A549 (cell line): Measurements from ENCODE around the gene TRIM26. TPM values are rescaled to one million over a fixed set of nuclear protein-coding genes. Genes with fewer than 3 reads are reported as not detected.

Experiments used
- ATAC-seq, 2 experiments: fragments of 200-7000 bp in 1 of 2; fragments of >200 bp in 1 of 2; cut with Nextera tagmentation in 1 of 2; cut with Tn5 transposase in 1 of 2; 3 replicates each; pipeline versions ENCODE4 v1.8.0 to v1.9.1; 2018 to 2020; ENCODE audit warnings: mild to moderate bottlenecking in 1 of 2, moderate library complexity in 1 of 2
- CTCF ChIA-PET: fragments of 300-600 bp; sonication (Branson Sonifier 250); formaldehyde crosslinking; extraction: SDS; loops from one replicate; lab custom pipeline; 2021; ENCODE audit warnings: antibody characterized with exemption, inconsistent platforms; lab: Yijun Ruan, JAX
- POLR2A ChIA-PET: fragments of 350-600 bp; formaldehyde crosslinking; extraction: SDS; loops from one replicate; lab custom pipeline; 2021; ENCODE audit warnings: antibody characterized with exemption, inconsistent platforms; lab: Yijun Ruan, JAX
- DNase-seq, 2 experiments: peaks; one replicate each; pipeline versions ENCODE4 v3.0.0 to v3.0.0-alpha.2; 2011 to 2016; ENCODE audit warnings: low read depth in 1 of 2, low spot score in 1 of 2
- FAIRE-seq: peaks from 2 replicates; lab custom pipeline; 2011; peaks lifted over from hg19 to GRCh38; lab: Jason Lieb, UNC
- H3K27ac ChIP-seq, 2 experiments: fragments of >200 bp; sonication (Bioruptor Twin); formaldehyde crosslinking; 3 replicates each; pipeline ENCODE4 v1.5.1; 2016 to 2017
- H3K4me1 ChIP-seq: fragments of >200 bp; sonication (Bioruptor Twin); formaldehyde crosslinking; 3 replicates; pipeline ENCODE4 v1.6.1; 2016
- H3K4me2 ChIP-seq: fragments of >200 bp; sonication (Bioruptor Twin); formaldehyde crosslinking; 3 replicates; pipeline ENCODE4 v1.6.1; 2016
- H3K4me3 ChIP-seq: fragments of >200 bp; sonication (Bioruptor Twin); formaldehyde crosslinking; 3 replicates; pipeline ENCODE4 v1.5.1; 2016
- H3K9me3 ChIP-seq: fragments of >200 bp; sonication (Bioruptor Twin); formaldehyde crosslinking; 3 replicates; pipeline ENCODE4 v1.6.1; 2016
- BHLHE40 ChIP-seq: IDR thresholded peaks from 2 replicates; pipeline ENCODE4 v1.6.1; 2012; ENCODE audit warnings: low read depth, low read length, inconsistent platforms
- CBX8 ChIP-seq: fragments of 200-600 bp; sonication (generic); IDR thresholded peaks from 2 replicates; pipeline ENCODE4 v1.6.1; 2016
- CEBPB ChIP-seq, 2 experiments: fragments of >200 bp in 1 of 2; sonication (Bioruptor Twin) in 1 of 2; formaldehyde crosslinking in 1 of 2; IDR thresholded peaks; 2 replicates each; pipeline ENCODE4 v1.6.1; 2012 to 2016
- CHD2 ChIP-seq: fragments of 150-350 bp; IDR thresholded peaks from 2 replicates; pipeline ENCODE4 v1.6.1; 2014; ENCODE audit warnings: low read length; ENCODE audit not compliant: partially characterized antibody
- EP300 ChIP-seq, 2 experiments: fragments of >200 bp; sonication (Bioruptor Twin); formaldehyde crosslinking; IDR thresholded peaks; 2 replicates in 1 of 2; 3 replicates in 1 of 2; pipeline ENCODE4 v1.6.1; 2016 to 2017
- GATA3 ChIP-seq: IDR thresholded peaks from 2 replicates; pipeline ENCODE4 v1.6.1; 2012; ENCODE audit warnings: borderline replicate concordance
- HOXA7 ChIP-seq: fragments of 250-450 bp; sonication (Bioruptor Pico); IDR thresholded peaks from 2 replicates; pipeline ENCODE4 v1.5.0; 2020; ENCODE audit warnings: mild to moderate bottlenecking, moderate library complexity
- HOXB13 ChIP-seq: fragments of 250-450 bp; sonication (Bioruptor Pico); IDR thresholded peaks from 2 replicates; pipeline ENCODE4 v1.5.0; 2020; ENCODE audit warnings: low read depth, mild to moderate bottlenecking, moderate library complexity
- JUN ChIP-seq, 2 experiments: fragments of >200 bp; sonication (Bioruptor Twin); formaldehyde crosslinking; IDR thresholded peaks; 2 replicates in 1 of 2; 3 replicates in 1 of 2; pipeline ENCODE4 v1.6.1; 2016 to 2017
- KDM1A ChIP-seq: fragments of 200-600 bp; sonication (generic); IDR thresholded peaks from 2 replicates; pipeline ENCODE4 v1.6.1; 2016; ENCODE audit warnings: low read depth, mild to moderate bottlenecking
- MAFK ChIP-seq: fragments of 450-650 bp; IDR thresholded peaks from 2 replicates; pipeline ENCODE4 v1.6.1; 2014; ENCODE audit not compliant: partially characterized antibody
- MAZ ChIP-seq: fragments of 150-350 bp; IDR thresholded peaks from 2 replicates; pipeline ENCODE4 v1.6.1; 2014; ENCODE audit warnings: antibody characterized with exemption, low read depth, low read length, borderline replicate concordance
- NFE2L2 ChIP-seq: fragments of 150-350 bp; conservative IDR thresholded peaks from 2 replicates; pipeline ENCODE4 v1.6.1; 2014; ENCODE audit warnings: low read length
- NPAS2 ChIP-seq: fragments of 250-450 bp; sonication (Bioruptor Pico); IDR thresholded peaks from 2 replicates; pipeline ENCODE4 v1.8.0; 2022; ENCODE audit warnings: mild to moderate bottlenecking, moderate library complexity, borderline replicate concordance
- NR3C1 ChIP-seq: fragments of >200 bp; sonication (Bioruptor Twin); formaldehyde crosslinking; IDR thresholded peaks from 3 replicates; pipeline ENCODE4 v1.6.1; 2017
- PHF8 ChIP-seq: fragments of 200-600 bp; sonication (generic); IDR thresholded peaks from 2 replicates; pipeline ENCODE4 v1.6.1; 2016; ENCODE audit warnings: low read depth, mild to moderate bottlenecking, antibody characterized with exemption, moderate library complexity, borderline replicate concordance
- POLR2A ChIP-seq: IDR thresholded peaks from 2 replicates; pipeline ENCODE4 v1.6.1; 2012; ENCODE audit warnings: mild to moderate bottlenecking, low read length
- RAD21 ChIP-seq, 2 experiments: fragments of >200 bp in 1 of 2; sonication (Bioruptor Twin) in 1 of 2; formaldehyde crosslinking in 1 of 2; IDR thresholded peaks in 1 of 2; conservative IDR thresholded peaks in 1 of 2; 2 replicates in 1 of 2; 3 replicates in 1 of 2; pipeline ENCODE4 v1.6.1; 2012 to 2018; ENCODE audit warnings: inconsistent platforms in 1 of 2
- RARB ChIP-seq: fragments of 250-450 bp; sonication (Bioruptor Pico); IDR thresholded peaks from 2 replicates; pipeline ENCODE4 v1.8.0; 2021; ENCODE audit warnings: mild to moderate bottlenecking, moderate library complexity
- RFX5 ChIP-seq: fragments of 450-650 bp; IDR thresholded peaks from 2 replicates; pipeline ENCODE4 v1.7.1; 2014; ENCODE audit warnings: antibody characterized with exemption, mild to moderate bottlenecking, moderate library complexity
- SMC3 ChIP-seq: fragments of >200 bp; sonication (Bioruptor Twin); formaldehyde crosslinking; IDR thresholded peaks from 3 replicates; pipeline ENCODE4 v1.6.1; 2018; ENCODE audit warnings: inconsistent platforms
- SREBF2 ChIP-seq: fragments of 450-650 bp; IDR thresholded peaks from 2 replicates; pipeline ENCODE4 v1.6.1; 2014; ENCODE audit warnings: mild to moderate bottlenecking, moderate library complexity
- TP53 ChIP-seq: fragments of 250-450 bp; sonication (Bioruptor Pico); IDR thresholded peaks from 2 replicates; pipeline ENCODE4 v1.5.0; 2021; ENCODE audit warnings: mild to moderate bottlenecking, moderate library complexity
- ZC3H11A ChIP-seq: fragments of 450-650 bp; IDR thresholded peaks from 2 replicates; pipeline ENCODE4 v1.6.1; 2014; ENCODE audit warnings: antibody characterized with exemption, mild to moderate bottlenecking
- ZFP36 ChIP-seq: fragments of 450-650 bp; IDR thresholded peaks from 2 replicates; pipeline ENCODE4 v1.6.1; 2014; ENCODE audit warnings: borderline replicate concordance; ENCODE audit not compliant: partially characterized antibody
- WGBS: methylation state at CpG from one replicate; pipeline ENCODE4 v1.1.6; 2017; ENCODE audit errors: missing lambda C conversion rate; 5-methylcytosine and 5-hydroxymethylcytosine counted together
- polyA plus RNA-seq, 4 experiments: library from polyadenylated mRNA; depleted of rRNA in 3 of 4; stranded (reverse); fragments of >200 nt; fragmentation: RNase III in 1 of 4; extraction: RNeasy Plus Mini Kit Qiagen cat#74134 plus additional on column Dnase treatment in 1 of 4; gene quantifications; 2 replicates in 3 of 4; 3 replicates in 1 of 4; pipeline ENCODE4 v1.2.3, GENCODE V29; 2011 to 2017
- TF ChIP-seq, protein P1 (sequence below): fragments of >200 bp; sonication (Bioruptor Twin); formaldehyde crosslinking; IDR thresholded peaks from 2 replicates; pipeline ENCODE4 v1.6.1; 2016
- TF ChIP-seq, protein P2 (sequence below): IDR thresholded peaks from 2 replicates; pipeline ENCODE4 v1.6.1; 2012
- TF ChIP-seq, protein P3 (sequence below): fragments of 450-650 bp; IDR thresholded peaks from 2 replicates; pipeline ENCODE4 v1.6.1; 2014; ENCODE audit warnings: antibody characterized with exemption
- TF ChIP-seq, protein P4 (sequence below): fragments of 250-450 bp; sonication (Bioruptor Pico); IDR thresholded peaks from 2 replicates; pipeline ENCODE4 v1.5.0; 2021; ENCODE audit warnings: mild to moderate bottlenecking, moderate library complexity, borderline replicate concordance
- TF ChIP-seq, protein P5 (sequence below): IDR thresholded peaks from 2 replicates; pipeline ENCODE4 v1.6.1; 2012

Gene TRIM26
- polyA plus RNA-seq, 2 of the 4 experiments (the other 2 are of a cell fraction) = 30.4 TPM

DNA sequence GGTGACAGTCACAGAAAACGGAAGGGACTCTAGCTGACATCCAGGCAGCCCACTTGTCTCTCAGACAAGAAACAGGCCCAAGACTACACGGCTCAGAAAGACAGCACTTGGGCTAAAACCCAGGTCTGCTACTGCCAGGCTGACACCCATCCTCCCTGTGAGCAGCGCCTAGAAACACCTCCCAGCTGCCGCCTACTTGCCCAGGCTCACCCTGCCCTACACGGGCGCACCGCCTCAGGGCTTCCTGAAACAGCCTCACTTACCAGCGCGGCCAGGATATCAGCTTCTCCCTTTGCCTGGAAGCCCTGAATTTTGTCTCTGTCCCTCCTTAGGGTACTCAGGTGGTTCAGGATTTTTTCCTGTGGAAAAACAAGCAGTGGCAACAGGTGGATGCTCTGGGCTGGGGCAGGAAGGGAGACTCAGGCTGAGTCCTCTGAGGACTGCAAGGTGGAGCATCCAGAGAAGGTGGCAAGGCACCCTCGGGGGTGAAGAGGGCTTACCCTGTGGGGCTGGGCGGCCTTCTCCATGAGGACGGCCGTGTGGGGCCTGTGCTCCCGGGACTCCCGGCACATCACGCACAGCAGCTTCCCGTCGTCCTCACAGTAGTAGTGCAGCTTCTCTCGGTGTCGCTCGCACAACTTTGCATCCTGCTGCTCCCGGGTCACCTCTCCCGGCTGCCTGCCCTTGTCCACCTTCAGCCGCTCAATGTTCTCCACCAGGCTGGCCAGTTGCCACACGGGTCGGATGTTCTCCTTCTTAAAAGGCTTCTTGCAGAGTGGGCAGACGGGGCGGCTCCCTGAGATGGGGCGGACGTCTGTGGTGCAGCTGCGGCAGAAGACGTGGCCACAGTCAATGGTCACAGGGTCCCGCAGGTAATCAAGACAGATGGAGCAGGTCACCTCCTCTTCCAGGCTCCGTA is 14.8 kb downstream of the TRIM26 start:
- Histone ChIP-seq H3K9me3 (no peaks in the 10 kb centered on the region), H3K4me2 (no peak overlapping the region), H3K27ac (no peak overlapping the region), H3K4me1 (peaks cover 15% of the 10 kb centered on the region), H3K4me3 (no peak overlapping the region)
- DNase-seq (no peak), FAIRE-seq (no peak), ATAC-seq (no peak)
- ChIA-PET POLR2A (no interaction called here), CTCF (no interaction called here)
- TF ChIP-seq RAD21 (conservative IDR thresholded peaks at IDR 0.05 in 1 of 2, IDR thresholded peaks at IDR 0.05 in 1 of 2) (no peak), MAZ (no peak), HOXA7 (CRISPR knock-in tag) (no peak), NFE2L2 (no peak), NR3C1 (no peak), EP300 (IDR thresholded peaks at IDR 0.05) (no peak), TP53 (CRISPR knock-in tag) (no peak)
- TF ChIP-seq, protein P1, sequence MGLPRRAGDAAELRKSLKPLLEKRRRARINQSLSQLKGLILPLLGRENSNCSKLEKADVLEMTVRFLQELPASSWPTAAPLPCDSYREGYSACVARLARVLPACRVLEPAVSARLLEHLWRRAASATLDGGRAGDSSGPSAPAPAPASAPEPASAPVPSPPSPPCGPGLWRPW = no peak
- 95% methylated on average over 24 of the region's 34 CpGs for WGBS

DNA sequence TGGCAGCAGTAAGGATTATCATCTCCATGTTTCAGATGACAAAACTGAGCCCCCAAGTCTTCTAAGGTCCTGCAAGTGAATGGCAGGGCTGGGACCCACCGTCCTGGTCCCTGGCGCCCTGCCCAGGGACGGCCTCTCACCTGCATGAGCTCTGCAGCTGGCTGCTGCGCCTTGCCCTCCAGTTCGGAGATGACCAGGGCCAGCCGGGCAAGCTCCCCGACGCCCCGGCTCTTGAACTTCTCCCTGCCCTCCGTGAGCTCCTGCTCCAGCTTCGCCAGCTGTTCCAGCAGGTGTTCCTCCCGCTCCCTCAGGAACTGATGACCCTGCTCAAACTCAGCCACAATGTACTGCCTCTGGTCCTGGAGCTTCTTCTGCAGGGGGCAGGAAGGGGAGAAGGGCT is 16.8 kb downstream of the TRIM26 start:
- CTCF ChIA-PET = interaction anchor here (1.0 to 1.7 kb wide), 2 partner anchors 9 to 41 kb away, joined by 3 to 5 read pairs; no protein-coding TSS in a partner anchor
- 99% methylated on average over 11 of the region's 12 CpGs for WGBS

DNA sequence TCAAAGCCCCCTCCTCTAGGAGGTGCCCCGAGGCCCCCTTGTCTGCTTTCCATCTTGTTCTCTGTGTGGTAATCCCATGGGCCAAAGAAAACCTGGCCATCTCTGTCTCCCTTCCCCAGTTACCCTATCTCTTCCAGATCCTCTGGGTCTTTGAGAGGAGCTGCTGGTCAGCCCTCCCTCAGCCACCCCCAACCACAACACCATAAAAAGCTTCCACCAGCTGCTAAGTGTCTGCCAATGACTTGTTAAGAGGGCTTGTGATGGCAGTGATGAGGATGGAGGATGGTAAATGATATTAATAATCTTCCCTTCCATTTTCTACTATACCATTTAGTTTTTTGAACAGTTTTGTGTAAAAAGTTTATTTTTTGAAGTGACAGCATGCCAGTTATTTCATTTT is 17.3 kb downstream of the TRIM26 start:
- no peaks in the 10 kb centered on the region for H3K4me1 ChIP-seq
- 100% methylated on average over 1 of the region's 1 CpG for WGBS
- H3K27ac ChIP-seq = no peak overlapping the region
- no peaks in the 10 kb centered on the region for H3K9me3 ChIP-seq
- POLR2A ChIA-PET = no interaction called here
- no peak overlapping the region for H3K4me3 ChIP-seq
- no peak for FAIRE-seq
- CTCF ChIA-PET = interaction anchor here (1.6 to 1.7 kb wide), 2 partner anchors 9 to 25 kb away, joined by 4 to 5 read pairs; no protein-coding TSS in a partner anchor
- no peak for ATAC-seq
- no peak for DNase-seq
- H3K4me2 ChIP-seq = no peak overlapping the region
- TF ChIP-seq RFX5 (no peak), PHF8 (no peak), POLR2A (no peak), SMC3 (no peak), CHD2 (no peak), CEBPB (IDR thresholded peaks at IDR 0.05) (no peak), HOXB13 (no peak), EP300 (IDR thresholded peaks at IDR 0.05) (no peak), NPAS2 (CRISPR knock-in tag) (no peak), RARB (CRISPR knock-in tag) (no peak), BHLHE40 (no peak)
- TF ChIP-seq, protein P2, sequence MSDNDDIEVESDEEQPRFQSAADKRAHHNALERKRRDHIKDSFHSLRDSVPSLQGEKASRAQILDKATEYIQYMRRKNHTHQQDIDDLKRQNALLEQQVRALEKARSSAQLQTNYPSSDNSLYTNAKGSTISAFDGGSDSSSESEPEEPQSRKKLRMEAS = no peak
- TF ChIP-seq, protein P1 = no peak
- TF ChIP-seq, protein P3, sequence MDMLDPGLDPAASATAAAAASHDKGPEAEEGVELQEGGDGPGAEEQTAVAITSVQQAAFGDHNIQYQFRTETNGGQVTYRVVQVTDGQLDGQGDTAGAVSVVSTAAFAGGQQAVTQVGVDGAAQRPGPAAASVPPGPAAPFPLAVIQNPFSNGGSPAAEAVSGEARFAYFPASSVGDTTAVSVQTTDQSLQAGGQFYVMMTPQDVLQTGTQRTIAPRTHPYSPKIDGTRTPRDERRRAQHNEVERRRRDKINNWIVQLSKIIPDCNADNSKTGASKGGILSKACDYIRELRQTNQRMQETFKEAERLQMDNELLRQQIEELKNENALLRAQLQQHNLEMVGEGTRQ = no peak

More for the DNA sequence above, 16.8 kb downstream of the TRIM26 start:
- no peak for TF ChIP-seq CBX8
- no peak for TF ChIP-seq PHF8
- no peak for TF ChIP-seq ZC3H11A
- TF ChIP-seq GATA3 = no peak
- TF ChIP-seq ZFP36 = no peak
- TF ChIP-seq, protein P4, sequence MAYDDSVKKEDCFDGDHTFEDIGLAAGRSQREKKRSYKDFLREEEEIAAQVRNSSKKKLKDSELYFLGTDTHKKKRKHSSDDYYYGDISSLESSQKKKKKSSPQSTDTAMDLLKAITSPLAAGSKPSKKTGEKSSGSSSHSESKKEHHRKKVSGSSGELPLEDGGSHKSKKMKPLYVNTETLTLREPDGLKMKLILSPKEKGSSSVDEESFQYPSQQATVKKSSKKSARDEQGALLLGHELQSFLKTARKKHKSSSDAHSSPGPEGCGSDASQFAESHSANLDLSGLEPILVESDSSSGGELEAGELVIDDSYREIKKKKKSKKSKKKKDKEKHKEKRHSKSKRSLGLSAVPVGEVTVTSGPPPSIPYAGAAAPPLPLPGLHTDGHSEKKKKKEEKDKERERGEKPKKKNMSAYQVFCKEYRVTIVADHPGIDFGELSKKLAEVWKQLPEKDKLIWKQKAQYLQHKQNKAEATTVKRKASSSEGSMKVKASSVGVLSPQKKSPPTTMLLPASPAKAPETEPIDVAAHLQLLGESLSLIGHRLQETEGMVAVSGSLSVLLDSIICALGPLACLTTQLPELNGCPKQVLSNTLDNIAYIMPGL (CRISPR knock-in tag) = no peak
- TF ChIP-seq, protein P5, sequence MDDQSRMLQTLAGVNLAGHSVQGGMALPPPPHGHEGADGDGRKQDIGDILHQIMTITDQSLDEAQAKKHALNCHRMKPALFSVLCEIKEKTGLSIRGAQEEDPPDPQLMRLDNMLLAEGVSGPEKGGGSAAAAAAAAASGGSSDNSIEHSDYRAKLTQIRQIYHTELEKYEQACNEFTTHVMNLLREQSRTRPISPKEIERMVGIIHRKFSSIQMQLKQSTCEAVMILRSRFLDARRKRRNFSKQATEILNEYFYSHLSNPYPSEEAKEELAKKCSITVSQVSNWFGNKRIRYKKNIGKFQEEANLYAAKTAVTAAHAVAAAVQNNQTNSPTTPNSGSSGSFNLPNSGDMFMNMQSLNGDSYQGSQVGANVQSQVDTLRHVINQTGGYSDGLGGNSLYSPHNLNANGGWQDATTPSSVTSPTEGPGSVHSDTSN = no peak
- TF ChIP-seq NFE2L2 = no peak
- TF ChIP-seq MAFK = no peak
- no peak for TF ChIP-seq KDM1A
- TF ChIP-seq SREBF2 = no peak
- no peak for TF ChIP-seq JUN (IDR thresholded peaks at IDR 0.05)
- no peak for ATAC-seq
- POLR2A ChIA-PET = no interaction called here
- Histone ChIP-seq H3K4me2 (no peak overlapping the region), H3K9me3 (no peaks in the 10 kb centered on the region), H3K4me3 (no peak overlapping the region), H3K4me1 (peaks cover 2% of the 10 kb centered on the region; the same call in 2 of the 3 replicates), H3K27ac (no peak overlapping the region)
- DNase-seq = no peak
- FAIRE-seq = no peak
